ENCODE data around the gene SLC16A8. TPM values are rescaled to one million over a fixed set of nuclear protein-coding genes. Genes with fewer than 3 reads are reported as not detected.
A peak's percentile ranks its signal among the peaks of the same experiment; 100 is the strongest.

SLC16A8 gene
- total RNA-seq, 3 donors from 2014 or later (not counting 1 experiment from before 2014, with no cell fraction given) = 1.0 TPM; not detected in 2

GRCh38 chr22:38046070-38046748, 37.8 kb downstream of the SLC16A8 start:
- peaks cover 11% of the 10 kb centered on the region for H3K4me1 ChIP-seq (ENCODE audit: control insufficient read depth, insufficient read depth, low read length)
- no peaks in the 10 kb centered on the region for H3K27me3 ChIP-seq (ENCODE audit: control insufficient read depth, insufficient read depth, low read length)
- H3K27ac ChIP-seq (ENCODE audit: low read length) = no peak overlapping the region
- intact Hi-C loops (cut with micrococcal nuclease) = no loop called here
- no peak for DNase-seq
- Mint-ChIP-seq H3K4me1 (peaks cover 9 to 12% of the 10 kb centered on the region in 2 donors), H3K27ac (no peak overlapping the region), H3K36me3 (no peaks in the 10 kb centered on the region), H3K4me3 (no peak overlapping the region), H3K27me3 (ENCODE audit: low read depth in 2 of 2) (no peaks in the 10 kb centered on the region), H3K9me3 (no peaks in the 10 kb centered on the region)
- no peak for ATAC-seq
- no peak for TF ChIP-seq CTCF (IDR thresholded peaks at IDR 0.05)
- 80% methylated on average over 13 of the region's 14 CpGs for WGBS (ENCODE audit: insufficient coverage)
- no peaks in the 10 kb centered on the region for H3K9me3 ChIP-seq (ENCODE audit: control insufficient read depth, insufficient read depth, low read length)
- H3K4me3 ChIP-seq (ENCODE audit: low read length) = no peak overlapping the region
- no peaks in the 10 kb centered on the region for H3K36me3 ChIP-seq (ENCODE audit: control insufficient read depth, insufficient read depth, low read length)

GRCh38 chr22:38043151-38044039, 40.6 kb downstream of the SLC16A8 start:
- no peaks in the 10 kb centered on the region for H3K36me3 ChIP-seq (ENCODE audit: control insufficient read depth, insufficient read depth, low read length)
- ATAC-seq = no peak
- intact Hi-C loops (cut with micrococcal nuclease) = no loop called here
- Mint-ChIP-seq H3K4me3 (no peak overlapping the region), H3K27me3 (ENCODE audit: low read depth in 2 of 2) (no peaks in the 10 kb centered on the region), H3K9me3 (no peaks in the 10 kb centered on the region), H3K4me1 (peaks cover 9 to 21% of the 10 kb centered on the region in 2 donors), H3K36me3 (no peaks in the 10 kb centered on the region), H3K27ac (no peak overlapping the region)
- no peak for TF ChIP-seq CTCF (IDR thresholded peaks at IDR 0.05)
- H3K4me3 ChIP-seq (ENCODE audit: low read length) = no peak overlapping the region
- no peak overlapping the region for H3K27ac ChIP-seq (ENCODE audit: low read length)
- H3K27me3 ChIP-seq (ENCODE audit: control insufficient read depth, insufficient read depth, low read length) = no peaks in the 10 kb centered on the region
- 89% methylated on average over 16 of the region's 16 CpGs for WGBS (ENCODE audit: insufficient coverage)
- DNase-seq = no peak
- no peaks in the 10 kb centered on the region for H3K9me3 ChIP-seq (ENCODE audit: control insufficient read depth, insufficient read depth, low read length)
- peaks cover 11% of the 10 kb centered on the region for H3K4me1 ChIP-seq (ENCODE audit: control insufficient read depth, insufficient read depth, low read length)

- Mint-ChIP-seq H3K27ac (peak overlapping the region in 1 of 2 donors; percentile 4), H3K27me3 (ENCODE audit: low read depth in 2 of 2) (no peaks in the 10 kb centered on the region), H3K9me3 (no peaks in the 10 kb centered on the region), H3K4me3 (no peak overlapping the region), H3K36me3 (no peaks in the 10 kb centered on the region), H3K4me1 (peaks cover 9 to 21% of the 10 kb centered on the region in 2 donors)
- no peak for DNase-seq
- peaks cover 11% of the 10 kb centered on the region for H3K4me1 ChIP-seq (ENCODE audit: control insufficient read depth, insufficient read depth, low read length)
- ATAC-seq = no peak
- H3K9me3 ChIP-seq (ENCODE audit: control insufficient read depth, insufficient read depth, low read length) = no peaks in the 10 kb centered on the region
- intact Hi-C loops (cut with micrococcal nuclease) = no loop called here
- H3K4me3 ChIP-seq (ENCODE audit: low read length) = no peak overlapping the region
- TF ChIP-seq CTCF (IDR thresholded peaks at IDR 0.05) = no peak
- H3K27ac ChIP-seq (ENCODE audit: low read length) = no peak overlapping the region
- H3K36me3 ChIP-seq (ENCODE audit: control insufficient read depth, insufficient read depth, low read length) = no peaks in the 10 kb centered on the region
- no peaks in the 10 kb centered on the region for H3K27me3 ChIP-seq (ENCODE audit: control insufficient read depth, insufficient read depth, low read length)
- 52% methylated on average over 1 of the region's 1 CpG for WGBS (ENCODE audit: insufficient coverage)
These were observed 41.5 kb downstream of the SLC16A8 start for GRCh38 chr22:38042488-38042790.
